ENCODE data around the gene CRIP3. TPM values are rescaled to one million over a fixed set of nuclear protein-coding genes. Genes with fewer than 3 reads are reported as not detected.

CRIP3 gene
- total RNA-seq, 1 experiment from 2014 or later: not detected

DNA sequence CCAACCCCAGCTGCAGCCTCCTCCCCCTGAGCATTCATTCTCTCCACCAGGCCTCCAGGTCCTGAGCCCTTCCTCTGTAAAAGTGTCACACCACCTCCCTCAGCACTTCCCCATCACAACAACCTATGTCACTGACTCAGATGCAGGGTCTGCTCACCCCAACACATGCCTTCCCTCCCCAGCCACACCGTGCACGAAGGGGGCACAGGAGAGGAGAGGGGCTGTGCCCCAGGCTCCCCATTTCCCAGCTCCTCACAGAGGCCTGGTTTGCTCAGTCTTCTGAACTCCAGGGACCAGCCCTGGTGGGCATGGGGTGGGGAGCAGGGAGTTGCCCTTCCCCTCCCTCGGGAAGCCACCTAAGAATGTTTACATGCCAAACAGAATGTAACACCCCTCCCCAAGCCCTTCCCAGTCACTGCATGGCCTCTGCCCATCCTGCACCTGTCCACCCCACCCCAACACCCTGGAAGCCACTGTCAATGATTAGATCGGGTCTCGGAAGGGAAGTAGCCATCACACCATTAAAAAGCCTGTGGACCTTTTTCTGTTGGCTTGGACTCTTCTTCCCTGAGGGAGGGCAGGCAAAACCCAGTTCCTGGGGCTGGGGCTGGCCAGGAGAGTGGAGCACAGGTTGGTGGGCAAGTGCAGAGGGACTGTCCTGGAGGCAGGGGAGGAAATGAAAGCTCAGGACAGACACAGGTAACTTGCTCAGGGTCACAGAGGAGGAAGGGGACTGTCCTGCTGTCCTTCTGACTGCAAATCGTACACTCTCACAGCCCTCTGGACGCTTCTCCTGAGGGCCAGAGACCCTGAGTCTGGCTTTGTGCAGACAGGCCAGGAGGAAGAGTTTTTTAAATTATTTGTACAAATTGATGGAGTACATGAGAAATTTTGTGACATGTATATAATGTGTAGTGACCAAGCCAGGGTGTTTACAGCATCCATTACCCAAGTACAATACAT lies 20.6 kb downstream of the CRIP3 start:
- no peak for DNase-seq (ENCODE audit: low read depth)

DNA sequence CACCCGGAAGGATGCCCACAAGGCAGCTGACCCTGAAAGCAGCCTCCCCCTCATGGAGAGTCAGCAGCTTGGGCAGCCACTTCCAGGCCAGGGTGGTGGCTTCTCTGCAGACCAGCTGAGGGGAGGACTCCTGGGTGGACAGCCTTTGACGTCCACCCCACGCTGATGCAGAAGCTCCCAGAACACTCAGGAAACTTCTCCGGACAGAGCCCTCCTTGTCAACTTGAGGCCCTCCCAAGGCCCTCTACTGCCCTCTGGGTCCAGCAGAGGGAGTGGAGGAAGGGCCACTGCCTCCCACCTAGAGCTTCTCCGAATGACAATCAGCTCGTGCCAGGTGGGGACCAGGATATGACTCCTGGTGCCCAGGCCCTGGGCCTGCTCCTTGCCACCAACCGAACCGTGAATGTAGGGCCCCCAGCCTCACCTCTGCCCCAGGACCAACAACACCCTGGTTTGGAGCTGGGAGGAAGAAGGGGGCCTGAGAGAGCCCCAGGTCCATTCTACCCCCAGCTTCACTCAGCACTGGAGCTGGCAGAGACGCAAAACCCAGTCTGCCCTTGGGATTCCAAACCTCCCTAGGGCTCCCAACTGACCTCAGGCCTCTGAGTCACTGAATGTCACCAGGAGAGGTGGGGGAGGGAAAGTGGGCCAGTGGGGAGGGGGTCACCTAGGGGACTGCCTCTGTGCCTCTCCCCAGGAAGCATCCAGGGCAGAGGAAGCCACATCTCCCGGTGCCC lies 21.5 kb downstream of the CRIP3 start:
- no peak for DNase-seq (ENCODE audit: low read depth)

DNA sequence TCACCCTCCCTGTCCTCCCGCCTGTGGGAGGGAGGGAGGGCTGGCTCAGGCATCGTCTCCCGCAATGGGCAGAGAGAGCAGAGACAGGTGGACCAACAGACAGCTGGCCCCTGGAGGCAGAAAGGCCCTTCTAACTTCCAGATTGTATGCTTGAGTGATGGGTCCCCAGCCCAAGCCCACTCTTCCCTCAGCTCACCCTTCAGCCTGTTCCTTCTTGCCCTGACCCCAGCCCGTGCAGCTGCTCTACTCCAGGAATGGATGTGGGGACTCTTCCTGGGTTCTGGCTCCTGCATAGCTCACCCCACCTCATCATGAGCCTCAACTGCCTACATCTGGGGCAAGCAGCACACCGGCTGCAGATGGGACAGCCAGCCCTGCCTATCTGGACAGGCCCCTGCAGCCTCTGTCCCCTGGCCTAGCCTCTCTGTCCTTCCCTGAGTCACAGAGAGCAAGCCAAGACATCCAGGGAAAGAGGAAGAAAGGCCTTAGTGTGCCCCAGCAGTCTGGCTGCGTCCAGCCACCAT lies 22.1 kb downstream of the CRIP3 start:
- no peak for DNase-seq (ENCODE audit: low read depth)

DNA sequence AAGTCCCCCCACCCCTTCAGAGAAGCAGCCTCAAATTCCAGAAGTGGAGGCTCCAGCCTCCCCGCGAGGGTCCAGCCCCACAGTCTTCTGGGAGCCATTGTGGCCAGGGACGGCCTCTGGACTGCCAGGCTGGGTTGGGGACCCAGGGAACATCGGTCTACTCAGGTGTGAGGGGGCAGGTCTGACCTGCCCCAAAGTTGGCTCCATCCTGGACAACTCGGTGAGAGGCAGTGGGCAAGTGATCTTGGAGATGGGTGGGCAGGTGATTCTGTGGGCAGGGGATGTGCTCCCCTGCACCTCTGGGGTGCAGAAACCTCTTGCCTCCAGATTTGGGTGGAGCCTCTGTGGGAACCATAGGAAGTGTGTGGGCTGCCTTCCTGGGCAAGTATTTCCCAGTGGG lies 22.8 kb downstream of the CRIP3 start:
- no peak for DNase-seq (ENCODE audit: low read depth)

DNA sequence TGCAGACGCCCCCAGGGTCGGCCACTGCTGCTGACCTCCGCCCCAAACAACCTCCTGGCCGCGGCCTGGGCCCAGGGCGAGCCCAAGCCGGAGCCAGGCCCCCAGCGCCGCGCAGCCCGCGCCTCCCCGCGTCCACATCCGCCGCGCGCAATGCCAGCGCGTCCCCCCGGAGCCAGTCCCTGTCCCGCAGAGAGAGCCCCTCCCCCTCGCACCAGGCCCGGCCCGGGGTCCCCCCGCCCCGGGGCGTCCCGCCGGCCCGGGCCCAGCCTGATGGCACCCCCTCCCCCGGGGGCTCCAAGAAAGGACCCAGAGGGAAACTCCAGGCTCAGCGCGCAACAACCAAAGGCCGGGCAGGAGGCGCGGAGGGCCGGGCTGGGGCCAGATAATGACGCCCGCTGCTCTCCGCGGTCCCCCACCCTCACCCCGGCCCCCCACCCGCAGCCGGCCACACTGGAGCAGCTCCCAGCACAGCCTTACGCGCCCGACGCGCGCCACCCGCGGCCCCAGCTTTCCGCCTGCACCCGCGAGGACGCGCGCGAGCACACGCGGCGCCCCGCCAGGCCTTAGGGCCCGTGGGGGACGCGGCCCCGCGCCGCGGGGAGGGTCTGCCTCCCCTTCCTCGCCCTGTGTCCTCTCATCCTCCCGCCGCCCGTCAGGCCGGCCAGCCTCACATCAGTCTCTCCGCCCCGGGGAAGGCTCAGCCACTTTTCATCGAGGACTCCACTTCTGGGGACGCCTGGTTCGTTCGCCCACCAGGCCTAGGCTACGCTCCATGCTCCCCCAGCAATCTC lies 23.4 kb downstream of the CRIP3 start:
- DNase-seq (ENCODE audit: low read depth): no peak

DNA sequence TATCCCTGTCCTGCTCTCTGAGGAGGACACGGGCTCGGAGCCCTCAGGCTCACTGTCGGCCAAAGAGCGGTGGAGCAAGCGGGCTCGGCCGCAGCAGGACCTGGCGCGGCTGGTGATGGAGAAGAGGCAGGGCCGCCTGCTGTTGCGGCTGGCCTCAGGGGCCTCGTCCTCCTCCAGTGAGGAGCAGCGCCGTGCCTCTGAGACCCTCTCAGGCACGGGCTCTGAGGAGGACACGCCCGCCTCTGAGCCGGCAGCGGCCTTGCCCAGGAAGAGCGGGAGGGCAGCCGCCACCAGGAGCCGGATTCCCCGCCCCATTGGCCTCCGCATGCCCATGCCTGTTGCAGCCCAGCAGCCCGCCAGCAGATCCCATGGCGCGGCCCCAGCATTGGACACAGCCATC lies 24.7 kb downstream of the CRIP3 start:
- no peak for DNase-seq (ENCODE audit: low read depth)

DNA sequence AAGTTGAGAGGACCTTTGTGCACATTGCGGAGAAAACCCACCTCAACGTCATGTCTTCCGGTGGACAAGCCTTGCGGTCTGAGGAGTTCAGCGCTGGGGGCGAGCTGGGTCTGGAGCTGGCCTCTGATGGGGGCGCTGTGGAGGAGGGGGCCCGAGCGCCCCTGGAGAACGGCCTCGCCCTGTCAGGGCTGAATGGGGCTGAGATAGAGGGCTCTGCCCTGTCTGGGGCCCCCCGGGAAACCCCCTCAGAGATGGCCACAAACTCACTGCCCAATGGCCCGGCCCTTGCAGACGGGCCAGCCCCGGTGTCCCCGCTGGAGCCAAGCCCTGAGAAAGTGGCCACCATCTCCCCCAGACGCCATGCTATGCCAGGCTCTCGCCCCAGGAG lies 25.1 kb downstream of the CRIP3 start:
- no peak for DNase-seq (ENCODE audit: low read depth)

DNA sequence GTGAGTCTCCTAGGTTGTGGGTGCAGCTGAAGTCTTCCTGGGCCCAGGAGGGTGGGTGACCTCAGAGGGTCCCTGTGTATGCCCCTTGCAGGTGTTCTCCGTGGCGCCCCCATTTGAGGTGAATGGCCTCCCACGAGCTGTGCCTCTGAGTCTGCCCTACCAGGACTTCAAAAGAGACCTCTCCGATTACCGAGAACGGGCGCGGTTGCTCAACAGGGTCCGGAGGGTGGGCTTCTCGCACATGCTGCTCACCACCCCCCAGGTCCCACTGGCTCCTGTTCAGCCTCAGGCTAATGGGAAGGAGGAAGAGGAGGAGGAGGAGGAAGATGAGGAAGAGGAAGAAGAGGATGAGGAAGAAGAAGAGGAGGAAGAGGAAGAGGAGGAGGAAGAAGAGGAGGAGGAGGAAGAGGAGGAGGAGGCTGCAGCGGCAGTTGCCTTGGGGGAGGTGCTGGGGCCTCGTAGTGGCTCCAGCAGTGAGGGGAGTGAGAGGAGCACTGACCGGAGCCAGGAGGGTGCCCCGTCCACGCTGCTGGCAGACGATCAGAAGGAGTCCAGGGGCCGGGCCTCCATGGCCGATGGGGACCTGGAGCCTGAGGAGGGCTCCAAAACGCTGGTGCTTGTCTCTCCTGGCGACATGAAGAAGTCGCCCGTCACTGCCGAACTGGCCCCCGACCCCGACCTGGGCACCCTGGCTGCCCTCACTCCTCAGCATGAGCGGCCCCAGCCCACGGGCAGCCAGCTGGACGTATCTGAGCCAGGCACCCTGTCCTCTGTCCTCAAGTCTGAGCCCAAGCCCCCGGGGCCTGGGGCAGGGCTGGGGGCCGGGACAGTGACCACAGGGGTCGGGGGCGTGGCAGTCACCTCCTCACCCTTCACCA lies 25.8 kb downstream of the CRIP3 start:
- DNase-seq (ENCODE audit: low read depth): no peak

DNA sequence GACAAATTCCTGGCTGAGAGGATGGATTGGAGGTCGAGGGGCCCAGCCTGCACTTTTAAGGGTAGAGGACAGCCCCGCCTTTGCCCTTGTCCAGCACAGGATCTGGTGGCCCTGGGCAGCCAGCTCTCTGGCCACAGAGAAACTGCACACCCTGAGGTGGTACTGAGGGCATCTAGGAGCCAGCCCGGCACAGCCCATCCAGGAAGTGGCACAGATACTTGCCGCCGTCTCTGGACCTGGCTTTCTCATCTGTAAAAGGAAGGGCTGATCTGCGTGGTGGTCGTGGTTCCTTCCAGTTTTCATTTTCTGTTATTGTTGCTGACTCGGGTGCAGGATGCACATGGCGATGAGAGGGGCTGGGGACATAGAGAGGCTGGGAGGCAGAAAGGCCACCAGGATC lies 26.6 kb downstream of the CRIP3 start:
- DNase-seq (ENCODE audit: low read depth): no peak

DNA sequence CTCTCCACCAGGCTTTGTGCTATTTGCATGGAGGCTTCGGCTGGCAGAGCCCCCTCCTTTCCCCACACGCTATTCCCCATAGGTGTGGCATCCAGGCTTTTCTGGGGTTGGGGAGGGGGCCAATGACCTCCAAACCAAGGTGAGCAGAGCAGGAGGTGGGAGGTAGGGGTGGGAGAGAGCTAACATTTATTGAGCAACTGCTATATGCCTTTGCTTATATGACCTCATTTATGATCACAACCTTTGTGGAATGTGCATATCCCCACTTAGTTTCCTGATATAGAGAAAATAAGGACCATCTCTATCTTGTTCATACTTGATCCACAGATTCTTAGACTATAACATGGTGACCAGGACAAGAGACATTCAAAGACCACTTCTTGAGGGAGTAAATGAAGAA lies 28.4 kb downstream of the CRIP3 start:
- DNase-seq (ENCODE audit: low read depth): no peak

DNA sequence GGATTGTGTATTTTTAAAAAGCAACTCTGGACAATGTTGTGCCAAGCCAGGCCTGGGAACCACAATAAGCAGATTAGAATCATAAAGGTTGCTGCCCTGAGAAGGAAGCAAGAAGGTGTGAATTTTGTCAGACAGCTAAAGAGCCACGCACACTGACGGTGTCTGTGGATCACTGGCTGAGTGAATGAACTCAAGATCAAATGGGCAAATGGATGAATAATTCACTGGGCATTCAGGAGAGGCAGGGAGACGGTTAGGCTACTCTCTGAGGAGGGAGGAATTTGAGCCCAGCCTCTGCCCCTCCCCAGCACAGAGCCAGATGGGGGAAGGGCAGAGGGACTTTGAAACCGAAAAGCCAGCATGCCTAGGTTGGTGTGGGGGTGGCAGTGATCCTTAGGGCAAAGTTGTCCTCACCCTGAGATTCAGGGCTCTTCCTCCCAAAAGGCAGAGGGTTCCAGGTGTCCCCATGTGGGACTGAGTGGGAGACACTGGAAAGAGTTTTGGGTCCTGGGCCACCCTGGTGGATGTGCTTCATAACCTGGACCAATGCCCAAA lies 30.0 kb downstream of the CRIP3 start:
- no peak for DNase-seq (ENCODE audit: low read depth)

DNA sequence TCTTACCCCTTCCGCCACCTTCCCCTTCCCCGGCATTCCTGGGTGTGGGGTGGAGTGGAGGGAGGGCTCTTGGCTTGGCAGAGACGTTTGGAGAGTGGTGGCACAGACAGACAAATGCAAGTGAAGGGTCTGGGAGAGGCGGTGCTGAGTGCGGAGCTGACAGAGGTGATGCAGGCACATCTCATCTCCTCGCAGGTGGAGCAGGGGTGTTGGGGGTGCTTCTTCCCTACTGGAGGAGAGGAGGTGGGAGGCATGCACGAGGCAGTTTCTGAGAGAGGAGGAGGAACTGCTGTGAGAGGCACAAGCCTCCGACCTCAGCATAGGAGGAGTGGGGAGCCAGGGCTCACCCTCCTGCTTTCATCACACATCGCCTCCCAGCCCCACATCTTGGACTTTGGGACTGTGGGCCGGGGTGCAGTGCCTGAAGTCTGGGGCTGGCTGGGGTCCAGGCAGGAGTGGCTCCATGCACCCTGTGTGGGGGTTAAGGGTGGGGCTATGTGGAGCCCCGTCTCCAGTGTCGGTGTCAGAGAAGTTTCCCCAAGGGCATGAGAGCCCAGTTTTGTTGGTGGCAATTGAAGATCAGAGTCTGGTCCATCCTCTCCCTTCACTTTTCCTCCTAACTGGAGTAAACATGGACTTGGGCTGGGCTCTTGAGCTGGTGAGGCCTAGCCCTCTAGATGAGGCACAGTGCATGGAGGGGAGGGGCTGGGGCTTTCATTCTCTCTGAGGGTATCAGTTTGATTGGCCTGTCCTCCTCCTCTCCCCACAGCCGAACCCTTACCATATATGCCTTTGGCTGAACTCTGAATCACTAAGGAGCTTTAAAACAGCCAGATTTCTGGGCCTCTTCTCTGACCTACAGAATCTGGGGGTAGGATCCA lies 30.7 kb downstream of the CRIP3 start:
- DNase-seq (ENCODE audit: low read depth): no peak

DNA sequence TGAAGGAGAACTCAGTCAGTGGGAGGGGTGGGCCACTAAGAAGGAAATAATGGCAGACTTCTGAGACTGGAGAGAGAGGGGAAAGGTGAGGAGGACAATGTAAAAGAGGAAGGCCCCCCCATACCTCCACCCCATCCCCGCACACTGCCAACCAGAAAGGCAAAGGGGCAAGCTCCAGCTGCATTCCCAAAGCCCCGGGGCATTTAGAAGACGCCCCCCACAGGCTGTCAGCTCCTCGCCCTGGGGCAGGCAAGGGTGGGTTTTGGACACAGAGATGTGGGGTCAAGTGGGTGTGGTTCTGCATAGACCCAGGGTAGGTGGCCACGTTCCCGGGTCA lies 31.4 kb downstream of the CRIP3 start:
- no peak for DNase-seq (ENCODE audit: low read depth)

DNA sequence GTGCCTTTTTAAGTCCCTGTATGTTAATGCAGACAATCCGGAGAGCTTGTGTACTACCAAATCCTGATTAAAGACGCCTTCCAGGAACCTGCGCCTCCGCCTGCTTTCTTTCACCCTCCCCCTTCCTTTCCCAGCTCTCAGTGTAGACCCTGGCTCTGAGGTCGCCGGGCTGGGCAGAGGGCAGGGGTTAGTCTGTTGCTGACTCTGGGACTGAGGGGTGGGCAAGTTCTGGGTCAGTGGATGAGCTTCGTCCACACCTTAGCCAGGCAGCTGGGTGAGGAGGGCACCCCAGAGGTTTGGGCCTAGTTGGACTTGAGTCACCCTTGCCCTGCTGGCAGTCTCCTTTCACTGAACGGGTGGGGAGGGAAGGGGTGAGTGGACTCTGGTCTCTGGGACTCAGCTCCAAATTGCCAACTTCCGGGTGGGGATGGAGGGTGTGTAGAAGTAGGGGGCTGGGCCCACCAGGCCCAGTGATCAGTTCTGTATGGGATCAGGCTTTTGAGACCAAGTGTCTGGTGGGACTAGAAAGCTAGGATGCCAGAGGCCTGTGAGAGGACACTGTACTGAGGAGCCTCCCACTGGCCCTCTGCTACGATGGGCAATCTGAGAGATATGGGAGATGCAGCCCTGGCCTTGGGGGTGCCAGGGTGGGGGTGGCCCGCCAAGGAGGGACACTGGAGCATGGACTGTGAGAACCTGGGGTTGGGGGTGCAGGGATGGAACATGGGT lies 31.9 kb downstream of the CRIP3 start:
- no peak for DNase-seq (ENCODE audit: low read depth)

DNA sequence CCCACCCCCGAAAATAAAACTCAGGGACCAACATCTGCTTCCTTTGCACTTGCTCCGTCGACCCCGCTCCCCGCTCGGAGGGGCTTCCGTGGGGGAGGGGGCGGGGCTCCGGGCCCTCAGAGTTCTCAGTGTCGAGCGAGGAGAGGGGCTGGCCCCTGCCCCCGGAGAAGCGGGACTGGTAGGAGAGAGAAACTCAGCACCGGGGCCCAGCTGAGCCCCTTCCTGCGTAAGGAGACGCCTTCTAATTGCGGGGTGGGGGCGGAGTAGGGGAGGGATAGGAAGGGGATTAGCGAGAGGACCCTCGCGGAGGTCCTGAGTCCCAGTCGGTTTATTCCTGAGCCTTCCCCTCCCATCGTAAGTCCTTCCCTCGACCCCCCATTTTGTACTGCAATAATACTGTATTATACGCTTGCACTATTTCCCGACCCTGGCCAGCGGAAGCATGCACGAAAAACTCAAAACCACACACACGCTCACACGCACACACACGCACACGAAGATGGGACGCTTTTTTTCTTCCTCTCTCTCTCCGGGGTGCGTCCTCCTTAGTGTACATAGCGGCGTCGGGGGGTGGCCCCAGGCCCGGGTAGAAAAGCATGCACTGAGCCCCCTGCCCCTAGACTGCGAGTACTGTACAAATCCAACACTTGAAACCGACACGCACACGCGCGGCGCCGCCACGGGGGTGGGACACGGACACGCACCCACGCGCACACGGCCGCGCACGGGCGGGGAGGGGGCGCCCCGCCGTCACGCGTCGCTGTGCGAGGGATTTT lies 32.6 kb downstream of the CRIP3 start:
- no peak for DNase-seq (ENCODE audit: low read depth)

DNA sequence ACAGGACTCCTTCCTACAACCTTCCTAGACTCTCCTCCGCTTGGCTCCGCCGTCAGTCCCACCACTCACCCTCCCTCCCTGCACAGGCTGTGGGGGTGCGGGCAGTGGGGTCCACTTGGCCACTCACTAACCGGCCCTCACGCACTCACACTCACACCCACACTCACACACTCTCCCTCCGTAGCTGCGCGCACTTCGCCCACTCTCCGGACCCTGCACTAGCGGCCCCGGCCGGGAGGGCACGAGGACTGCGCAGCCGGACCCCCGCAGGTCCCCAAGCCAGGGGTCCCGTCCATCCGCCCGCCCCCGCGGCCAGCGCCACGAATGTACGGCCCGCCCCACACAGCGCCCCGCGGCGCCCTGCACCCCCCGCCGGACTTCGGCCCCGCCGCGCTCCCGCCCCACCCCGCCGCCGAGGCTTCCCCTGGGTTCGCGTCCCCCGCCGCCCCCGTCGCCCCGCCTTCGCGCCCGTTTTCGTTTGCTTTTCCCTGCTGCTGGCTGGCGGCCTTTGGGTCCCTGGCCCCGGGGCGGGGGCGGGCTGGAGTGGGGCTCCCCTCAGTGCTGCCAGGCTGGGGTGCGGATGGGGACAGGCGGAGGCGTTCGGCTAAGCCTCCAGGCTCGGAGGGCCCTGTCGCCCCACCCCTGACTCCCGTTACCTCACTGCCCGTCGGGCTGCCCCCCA lies 33.6 kb downstream of the CRIP3 start:
- DNase-seq (ENCODE audit: low read depth): no peak

DNA sequence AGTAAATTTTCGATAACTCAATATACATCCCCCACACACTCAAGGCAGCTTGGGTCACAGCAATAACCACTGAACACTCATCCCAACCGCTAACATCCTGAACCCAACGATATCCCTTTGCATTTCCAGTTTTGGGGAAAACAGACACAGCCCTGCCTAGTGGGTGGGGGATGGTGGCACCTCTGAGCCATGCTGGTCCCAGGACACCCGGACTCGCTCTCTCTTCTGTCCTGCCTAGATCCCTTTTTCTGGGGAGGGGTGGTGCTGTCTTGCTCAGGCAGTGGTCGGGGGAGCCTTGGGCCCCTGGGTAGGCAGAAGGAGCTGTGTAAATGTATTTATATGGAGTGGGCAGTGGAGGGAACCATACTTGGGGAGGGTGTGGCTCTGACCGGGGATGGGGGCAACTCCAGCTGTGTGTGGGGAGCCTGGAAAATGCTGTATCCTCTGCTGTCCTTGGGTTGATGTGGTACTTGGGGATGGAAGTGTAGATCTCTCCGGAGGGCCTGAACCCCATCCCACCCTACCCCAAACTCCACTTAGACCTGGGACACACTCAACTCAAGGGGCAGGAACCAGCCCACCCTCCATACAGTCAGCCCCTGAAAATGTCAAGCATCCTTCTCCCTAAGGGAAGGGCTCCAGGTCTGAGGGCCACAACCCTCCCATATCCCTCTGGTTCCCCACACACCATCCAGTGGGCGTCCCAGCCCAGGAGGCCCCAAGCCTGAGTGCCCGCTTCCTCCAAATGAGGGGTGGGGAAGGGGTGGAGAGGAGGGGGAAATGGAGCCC lies 34.3 kb downstream of the CRIP3 start:
- no peak for DNase-seq (ENCODE audit: low read depth)

Measured in RPMI7951 (cell line).